ENCODE measurements around the gene EPB41L1. TPM values are rescaled to one million over a fixed set of nuclear protein-coding genes. Genes with fewer than 3 reads are reported as not detected.

Gene EPB41L1
- total RNA-seq, 2 donors from 2014 or later: 22.8 to 53.4 TPM

DNA sequence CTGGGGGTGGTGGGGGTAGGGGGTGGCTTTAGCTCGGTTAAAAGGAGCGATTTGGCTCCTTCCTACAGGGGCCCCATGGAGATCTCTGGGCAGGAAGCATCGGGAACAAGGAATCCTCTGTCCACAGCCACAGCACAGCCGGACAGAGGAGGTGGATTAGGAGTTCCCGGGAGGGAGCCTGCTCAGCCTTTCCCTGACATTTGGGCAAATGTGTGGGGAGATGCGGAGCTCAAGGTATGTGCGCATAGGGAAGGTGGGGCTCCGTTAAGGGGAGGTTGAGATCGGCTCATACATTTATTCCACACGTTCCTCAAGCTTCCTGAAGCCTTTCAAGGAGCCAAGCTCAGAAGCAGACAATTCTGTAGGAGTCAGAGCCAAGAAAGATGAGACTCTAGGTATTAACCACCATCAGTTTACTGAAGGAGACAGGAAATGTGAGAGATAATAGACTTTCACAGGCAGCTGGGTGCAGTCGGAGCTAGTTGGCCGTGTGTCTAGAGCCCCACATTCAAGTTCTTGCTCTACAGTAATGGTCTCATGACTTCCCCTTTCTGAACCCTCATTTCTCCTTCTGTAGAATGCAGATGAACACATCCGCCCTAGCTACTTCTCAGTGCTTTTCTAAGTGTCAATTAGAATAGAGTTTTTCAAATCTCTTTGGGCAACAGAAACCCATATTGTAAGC lies 40.8 kb upstream of the EPB41L1 start:
- H3K27ac ChIP-seq: peak overlapping the region in 3 of 4 donors; percentile 42 to 76 (median 69)
- no peak overlapping the region for H3K4me3 ChIP-seq
- DNase-seq (no peak), ATAC-seq (peak; percentile 8)
- no peaks in the 10 kb centered on the region for H3K27me3 ChIP-seq
- H3K4me1 ChIP-seq: peaks cover 26% of the 10 kb centered on the region
- intact Hi-C loops (cut with DNase I): no loop called here
- no peak for TF ChIP-seq POLR2A (IDR thresholded peaks at IDR 0.05)
- TF ChIP-seq, protein P1, sequence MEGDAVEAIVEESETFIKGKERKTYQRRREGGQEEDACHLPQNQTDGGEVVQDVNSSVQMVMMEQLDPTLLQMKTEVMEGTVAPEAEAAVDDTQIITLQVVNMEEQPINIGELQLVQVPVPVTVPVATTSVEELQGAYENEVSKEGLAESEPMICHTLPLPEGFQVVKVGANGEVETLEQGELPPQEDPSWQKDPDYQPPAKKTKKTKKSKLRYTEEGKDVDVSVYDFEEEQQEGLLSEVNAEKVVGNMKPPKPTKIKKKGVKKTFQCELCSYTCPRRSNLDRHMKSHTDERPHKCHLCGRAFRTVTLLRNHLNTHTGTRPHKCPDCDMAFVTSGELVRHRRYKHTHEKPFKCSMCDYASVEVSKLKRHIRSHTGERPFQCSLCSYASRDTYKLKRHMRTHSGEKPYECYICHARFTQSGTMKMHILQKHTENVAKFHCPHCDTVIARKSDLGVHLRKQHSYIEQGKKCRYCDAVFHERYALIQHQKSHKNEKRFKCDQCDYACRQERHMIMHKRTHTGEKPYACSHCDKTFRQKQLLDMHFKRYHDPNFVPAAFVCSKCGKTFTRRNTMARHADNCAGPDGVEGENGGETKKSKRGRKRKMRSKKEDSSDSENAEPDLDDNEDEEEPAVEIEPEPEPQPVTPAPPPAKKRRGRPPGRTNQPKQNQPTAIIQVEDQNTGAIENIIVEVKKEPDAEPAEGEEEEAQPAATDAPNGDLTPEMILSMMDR (IDR thresholded peaks at IDR 0.05): no peak
- H3K36me3 ChIP-seq (replicated peaks in 1 of 2; ENCODE audit: insufficient read depth in 1 of 2, low read depth in 2 of 2): no peaks in the 10 kb centered on the region
- no peaks in the 10 kb centered on the region for H3K9me3 ChIP-seq
- WGBS, 2 donors: 68 to 73% methylated on average over 11 to 13 of the region's 13 CpGs

DNA sequence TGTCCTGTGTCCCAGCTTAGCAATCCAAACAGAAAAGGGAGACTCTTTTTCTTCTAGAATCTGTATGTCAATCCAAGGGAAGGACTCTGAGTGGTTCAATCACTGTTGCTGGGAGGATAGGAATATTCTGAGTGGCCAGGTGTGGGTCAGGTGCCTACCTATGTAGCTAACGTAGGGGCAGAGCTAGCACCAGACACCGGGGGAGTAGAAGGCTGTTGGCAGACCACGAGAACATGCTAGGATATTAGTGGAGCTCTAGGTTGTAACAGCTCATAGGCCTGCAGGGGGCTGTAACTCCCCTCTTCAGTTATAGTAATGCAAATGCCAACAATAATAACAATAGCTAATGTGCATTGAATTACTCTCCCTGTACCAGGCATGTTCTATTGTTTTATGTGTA lies 39.8 kb upstream of the EPB41L1 start:
- WGBS, 2 donors: 91 to 96% methylated on average over 3 of the region's 3 CpGs
- no peaks in the 10 kb centered on the region for H3K36me3 ChIP-seq (replicated peaks in 1 of 2; ENCODE audit: insufficient read depth in 1 of 2, low read depth in 2 of 2)
- no peak overlapping the region for H3K4me3 ChIP-seq
- TF ChIP-seq, protein P1 (IDR thresholded peaks at IDR 0.05): no peak
- no peak for TF ChIP-seq POLR2A (IDR thresholded peaks at IDR 0.05)
- intact Hi-C loops (cut with DNase I): no loop called here
- no peak for DNase-seq
- H3K27me3 ChIP-seq: no peaks in the 10 kb centered on the region
- no peak for ATAC-seq
- no peaks in the 10 kb centered on the region for H3K9me3 ChIP-seq
- H3K27ac ChIP-seq: no peak overlapping the region
- H3K4me1 ChIP-seq: peaks cover 26% of the 10 kb centered on the region

DNA sequence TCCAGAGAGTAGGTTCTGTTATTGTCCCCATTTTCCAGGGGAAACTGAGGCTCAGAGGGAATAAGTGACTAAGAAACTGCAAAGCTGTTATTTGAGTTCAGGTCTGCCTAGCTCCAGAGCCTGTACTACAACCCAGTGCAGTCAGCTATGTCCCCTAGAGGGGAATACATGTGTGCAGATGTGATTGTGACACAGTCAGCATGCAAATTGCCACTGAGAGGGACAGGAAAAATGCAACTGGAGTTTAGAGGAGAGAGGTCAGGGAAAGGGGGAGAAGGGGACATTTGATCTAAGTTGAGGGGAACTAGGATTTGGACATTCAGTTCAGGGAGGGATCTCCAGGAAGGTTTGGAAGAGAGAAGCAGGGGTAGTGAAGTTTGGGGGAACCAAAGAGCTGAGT lies 38.6 kb upstream of the EPB41L1 start:
- no peaks in the 10 kb centered on the region for H3K36me3 ChIP-seq (replicated peaks in 1 of 2; ENCODE audit: insufficient read depth in 1 of 2, low read depth in 2 of 2)
- H3K27me3 ChIP-seq: no peaks in the 10 kb centered on the region
- TF ChIP-seq, protein P1 (IDR thresholded peaks at IDR 0.05): no peak
- TF ChIP-seq POLR2A (IDR thresholded peaks at IDR 0.05): no peak
- H3K4me1 ChIP-seq: peaks cover 21% of the 10 kb centered on the region
- no peaks in the 10 kb centered on the region for H3K9me3 ChIP-seq
- intact Hi-C loops (cut with DNase I): no loop called here
- no peak overlapping the region for H3K27ac ChIP-seq
- no peak for ATAC-seq
- DNase-seq: no peak
- H3K4me3 ChIP-seq: no peak overlapping the region

DNA sequence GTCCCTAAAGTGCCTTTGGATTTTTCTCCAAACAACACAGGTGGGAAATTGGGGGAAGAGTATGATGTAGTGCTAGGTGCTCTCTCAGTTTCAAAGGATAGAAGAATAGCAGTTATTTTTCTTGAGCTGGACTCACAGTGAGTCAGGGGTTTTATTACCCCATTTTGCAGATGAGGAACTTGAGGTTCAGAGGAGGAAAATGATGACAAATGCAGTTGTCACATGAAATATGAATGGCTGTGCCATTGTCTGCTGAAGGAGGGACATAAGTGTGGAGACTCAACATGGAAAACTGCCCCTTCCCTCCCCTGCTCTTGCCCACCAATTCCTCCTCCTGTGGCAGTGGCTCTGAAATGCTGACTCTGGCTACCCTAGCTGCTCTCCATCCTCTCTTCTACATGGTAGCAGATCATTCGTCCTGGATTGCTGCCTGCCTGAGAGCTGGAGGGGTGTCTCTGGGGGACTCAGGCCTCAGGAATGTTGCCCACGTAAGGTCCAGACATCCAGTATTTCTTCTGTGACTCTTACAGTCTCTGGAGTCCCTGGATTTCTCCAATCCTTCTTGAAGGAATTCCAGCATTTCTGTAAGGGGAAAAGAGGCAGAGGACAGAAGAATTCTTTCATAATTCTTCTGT lies 37.6 kb upstream of the EPB41L1 start:
- H3K27me3 ChIP-seq: no peaks in the 10 kb centered on the region
- no peaks in the 10 kb centered on the region for H3K36me3 ChIP-seq (replicated peaks in 1 of 2; ENCODE audit: insufficient read depth in 1 of 2, low read depth in 2 of 2)
- no peak for ATAC-seq
- H3K27ac ChIP-seq: peak overlapping the region in 1 of 4 donors; percentile 17
- H3K9me3 ChIP-seq: no peaks in the 10 kb centered on the region
- TF ChIP-seq, protein P1 (IDR thresholded peaks at IDR 0.05): no peak
- no peak for TF ChIP-seq POLR2A (IDR thresholded peaks at IDR 0.05)
- DNase-seq: peak in 1 of 4 donors; percentile 31
- no peak overlapping the region for H3K4me3 ChIP-seq
- WGBS, 2 donors: 45 to 77% methylated on average over 2 of the region's 2 CpGs
- intact Hi-C loops (cut with DNase I): no loop called here
- H3K4me1 ChIP-seq: peaks cover 20% of the 10 kb centered on the region

DNA sequence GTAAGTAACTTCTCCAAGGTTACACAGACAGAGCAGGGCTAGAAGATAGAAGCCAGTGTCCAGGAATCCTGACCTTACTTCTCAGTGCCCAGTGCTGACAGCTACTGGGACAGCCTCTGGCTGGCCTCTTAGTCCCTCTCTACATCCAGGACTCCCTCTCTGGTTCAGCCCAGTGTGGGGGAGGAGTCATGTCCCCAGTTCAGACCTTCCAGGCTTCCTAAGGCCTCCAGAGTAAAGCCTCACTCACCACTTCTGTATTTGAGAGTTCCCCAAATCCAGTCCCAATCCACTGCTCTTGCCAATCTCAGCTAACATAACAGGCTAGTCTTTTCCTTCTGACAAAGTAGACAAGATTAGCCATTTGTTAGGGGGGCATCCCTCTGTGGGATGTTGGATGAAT lies 36.9 kb upstream of the EPB41L1 start:
- no peak for DNase-seq
- ATAC-seq: no peak
- intact Hi-C loops (cut with DNase I): no loop called here
- TF ChIP-seq, protein P1 (IDR thresholded peaks at IDR 0.05): no peak
- TF ChIP-seq POLR2A (IDR thresholded peaks at IDR 0.05): no peak
- Histone ChIP-seq H3K36me3 (replicated peaks in 1 of 2; ENCODE audit: insufficient read depth in 1 of 2, low read depth in 2 of 2) (no peaks in the 10 kb centered on the region), H3K27ac (peak overlapping the region in 1 of 4 donors; percentile 17), H3K27me3 (no peaks in the 10 kb centered on the region), H3K4me1 (peaks cover 20% of the 10 kb centered on the region), H3K9me3 (no peaks in the 10 kb centered on the region), H3K4me3 (no peak overlapping the region)

Data from body of pancreas (tissue), 4 donors.